Measurements from ENCODE around the gene EPO. TPM values are rescaled to one million over a fixed set of nuclear protein-coding genes. Genes with fewer than 3 reads are reported as not detected.

EPO gene
- polyA plus RNA-seq, 2 of the 4 experiments (the other 2 are of a cell fraction) = not detected

DNA sequence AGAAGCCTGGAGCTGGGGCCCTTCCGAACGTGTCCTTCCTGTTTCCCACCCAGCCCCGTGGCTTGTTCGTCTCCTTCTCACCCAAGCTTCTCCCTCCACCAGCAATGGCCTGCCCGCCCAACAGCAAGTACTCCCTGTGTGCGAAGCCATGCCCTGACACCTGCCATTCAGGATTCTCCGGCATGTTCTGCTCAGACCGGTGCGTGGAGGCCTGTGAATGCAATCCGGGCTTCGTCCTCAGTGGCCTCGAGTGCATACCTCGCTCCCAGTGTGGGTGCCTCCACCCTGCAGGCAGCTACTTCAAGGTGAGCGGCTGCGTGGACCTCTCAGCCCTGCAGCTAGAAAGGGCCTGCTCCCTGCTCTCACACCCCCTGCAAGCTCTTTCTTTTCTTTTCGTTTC, 45.0 kb downstream of the EPO start:
- no peak overlapping the region for H3K4me3 ChIP-seq
- H3K4me2 ChIP-seq = no peak overlapping the region
- ChIA-PET POLR2A (interaction anchor here (0.5 kb wide), 1 partner anchor 105 kb away, joined by 3 read pairs; no protein-coding TSS in a partner anchor), CTCF (interaction anchor here (1.1 to 2.4 kb wide), 5 partner anchors 9 to 87 kb away, joined by 3 to 11 read pairs (median 4); partner anchors contain the start of genes POP7 and SLC12A9)
- TF ChIP-seq, protein P1, sequence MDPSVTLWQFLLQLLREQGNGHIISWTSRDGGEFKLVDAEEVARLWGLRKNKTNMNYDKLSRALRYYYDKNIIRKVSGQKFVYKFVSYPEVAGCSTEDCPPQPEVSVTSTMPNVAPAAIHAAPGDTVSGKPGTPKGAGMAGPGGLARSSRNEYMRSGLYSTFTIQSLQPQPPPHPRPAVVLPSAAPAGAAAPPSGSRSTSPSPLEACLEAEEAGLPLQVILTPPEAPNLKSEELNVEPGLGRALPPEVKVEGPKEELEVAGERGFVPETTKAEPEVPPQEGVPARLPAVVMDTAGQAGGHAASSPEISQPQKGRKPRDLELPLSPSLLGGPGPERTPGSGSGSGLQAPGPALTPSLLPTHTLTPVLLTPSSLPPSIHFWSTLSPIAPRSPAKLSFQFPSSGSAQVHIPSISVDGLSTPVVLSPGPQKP (IDR thresholded peaks at IDR 0.05; ENCODE audit: low read depth, low read length) = no peak
- 0 out of 3 replicates have a peak, but pooled peaks cover 4% of the 10 kb centered on the region for H3K4me1 ChIP-seq
- 78% methylated on average over 16 of the region's 16 CpGs for WGBS (ENCODE audit: missing lambda C conversion rate)
- H3K27ac ChIP-seq = no peak overlapping the region
- FAIRE-seq = no peak
- no peak; a peak in 1 of 6 replicates for ATAC-seq
- H3K9me3 ChIP-seq = no peaks in the 10 kb centered on the region
- no peak for DNase-seq (ENCODE audit: low read depth in 1 of 2, low spot score in 1 of 2)

DNA sequence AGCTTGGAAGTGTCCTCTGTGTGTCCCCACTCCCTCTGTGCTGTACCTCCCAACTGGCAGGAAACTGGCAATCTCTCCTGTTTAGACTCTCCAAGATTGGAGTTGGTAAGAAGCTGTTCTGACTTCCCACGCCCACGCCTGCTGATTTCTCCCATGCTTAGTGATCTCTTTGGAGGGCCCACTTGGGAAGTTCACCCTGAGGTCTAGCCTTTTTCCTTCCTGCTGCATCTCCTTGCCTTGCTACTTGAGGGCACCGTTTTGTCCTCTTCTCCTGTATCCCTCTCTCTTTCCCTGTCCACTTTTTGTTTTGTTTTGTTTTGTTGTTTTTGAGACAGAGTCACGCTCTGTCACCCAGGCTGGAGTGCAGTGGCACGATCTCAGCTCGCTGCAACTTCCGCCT, 48.5 kb downstream of the EPO start:
- Histone ChIP-seq H3K27ac (no peak overlapping the region), H3K4me1 (no peaks in the 10 kb centered on the region), H3K4me3 (no peak overlapping the region), H3K4me2 (no peak overlapping the region), H3K9me3 (no peaks in the 10 kb centered on the region)
- TF ChIP-seq HDAC2 (IDR thresholded peaks at IDR 0.05) (no peak), FOSB (CRISPR knock-in tag; IDR thresholded peaks at IDR 0.05) (no peak), EP300 (IDR thresholded peaks at IDR 0.05) (no peak), NFE2L2 (conservative IDR thresholded peaks at IDR 0.05; ENCODE audit: low read length) (no peak), JUNB (IDR thresholded peaks at IDR 0.05) (no peak), CHD2 (IDR thresholded peaks at IDR 0.05; ENCODE audit: low read length, partially characterized antibody) (no peak), GATA3 (IDR thresholded peaks at IDR 0.05; ENCODE audit: borderline replicate concordance) (no peak), NR3C1 (IDR thresholded peaks at IDR 0.05) (no peak), MAFK (IDR thresholded peaks at IDR 0.05; ENCODE audit: partially characterized antibody) (no peak), MYC (IDR thresholded peaks at IDR 0.05; ENCODE audit: borderline replicate concordance, low read length) (no peak)
- POLR2A ChIA-PET = no interaction called here
- no peak for DNase-seq (ENCODE audit: low read depth in 1 of 2, low spot score in 1 of 2)
- WGBS (ENCODE audit: missing lambda C conversion rate) = 63% methylated on average over 7 of the region's 7 CpGs
- no peak for FAIRE-seq
- CTCF ChIA-PET = interaction anchor here (0.7 to 1.6 kb wide), 3 partner anchors 16 to 83 kb away, joined by 3 to 5 read pairs (median 4); partner anchors contain the start of gene SLC12A9
- no peak for ATAC-seq

Other genes with a start within 250 kb of the EPO start
- 6.2 and 7.9 TPM in 2 replicates for gene TSC22D4, start 241.3 kb upstream of the EPO start, polyA plus RNA-seq (2011; rRNA removed)
- 20.7 to 28.9 TPM (median 28.3 TPM) in 3 replicates for gene TSC22D4, start 241.3 kb upstream of the EPO start, polyA plus RNA-seq (2017; fragmentation: RNase III; extraction: RNeasy Plus Mini Kit Qiagen cat#74134 plus additional on column Dnase treatment)
- gene NYAP1, start 236.5 kb upstream of the EPO start, polyA plus RNA-seq (2011; rRNA removed) = 0.32 and 0.47 TPM in 2 replicates
- gene NYAP1, start 236.5 kb upstream of the EPO start, polyA plus RNA-seq (2017; fragmentation: RNase III; extraction: RNeasy Plus Mini Kit Qiagen cat#74134 plus additional on column Dnase treatment) = 1.5 to 3.7 TPM (median 3.1 TPM) in 3 replicates
- 13.5 and 16.0 TPM in 2 replicates for gene AGFG2, start 181.3 kb upstream of the EPO start, polyA plus RNA-seq (2011; rRNA removed)
- gene AGFG2, start 181.3 kb upstream of the EPO start, polyA plus RNA-seq (2017; fragmentation: RNase III; extraction: RNeasy Plus Mini Kit Qiagen cat#74134 plus additional on column Dnase treatment) = 18.0 to 39.3 TPM (median 31.8 TPM) in 3 replicates
- 0.19 TPM in 1 of 2 replicates, not detected in the other for gene SAP25, start 146.6 kb upstream of the EPO start, polyA plus RNA-seq (2011; rRNA removed)
- gene SAP25, start 146.6 kb upstream of the EPO start, polyA plus RNA-seq (2017; fragmentation: RNase III; extraction: RNeasy Plus Mini Kit Qiagen cat#74134 plus additional on column Dnase treatment) = 0.24 to 0.37 TPM (median 0.26 TPM) in 3 replicates
- gene LRCH4, start 134.3 kb upstream of the EPO start, polyA plus RNA-seq (2011; rRNA removed) = 5.3 and 5.5 TPM in 2 replicates
- 13.7 to 17.1 TPM (median 17.1 TPM) in 3 replicates for gene LRCH4, start 134.3 kb upstream of the EPO start, polyA plus RNA-seq (2017; fragmentation: RNase III; extraction: RNeasy Plus Mini Kit Qiagen cat#74134 plus additional on column Dnase treatment)
- gene FBXO24, start 134.1 kb upstream of the EPO start, polyA plus RNA-seq (2011; rRNA removed) = 0.36 and 0.52 TPM in 2 replicates
- gene FBXO24, start 134.1 kb upstream of the EPO start, polyA plus RNA-seq (2017; fragmentation: RNase III; extraction: RNeasy Plus Mini Kit Qiagen cat#74134 plus additional on column Dnase treatment) = 0.13 to 0.37 TPM (median 0.19 TPM) in 3 replicates
- 1.2 and 1.7 TPM in 2 replicates for gene PCOLCE, start 118.1 kb upstream of the EPO start, polyA plus RNA-seq (2011; rRNA removed)
- gene PCOLCE, start 118.1 kb upstream of the EPO start, polyA plus RNA-seq (2017; fragmentation: RNase III; extraction: RNeasy Plus Mini Kit Qiagen cat#74134 plus additional on column Dnase treatment) = 5.5 to 9.2 TPM (median 8.2 TPM) in 3 replicates
- 4.6 and 6.1 TPM in 2 replicates for gene MOSPD3, start 107.9 kb upstream of the EPO start, polyA plus RNA-seq (2011; rRNA removed)
- gene MOSPD3, start 107.9 kb upstream of the EPO start, polyA plus RNA-seq (2017; fragmentation: RNase III; extraction: RNeasy Plus Mini Kit Qiagen cat#74134 plus additional on column Dnase treatment) = 10.0 to 15.2 TPM (median 14.8 TPM) in 3 replicates
- 1.1 and 1.3 TPM in 2 replicates for gene TFR2, start 78.9 kb upstream of the EPO start, polyA plus RNA-seq (2011; rRNA removed)
- 2.5 to 3.1 TPM (median 3.0 TPM) in 3 replicates for gene TFR2, start 78.9 kb upstream of the EPO start, polyA plus RNA-seq (2017; fragmentation: RNase III; extraction: RNeasy Plus Mini Kit Qiagen cat#74134 plus additional on column Dnase treatment)
- gene ACTL6B, start 64.0 kb upstream of the EPO start, polyA plus RNA-seq (2011; rRNA removed) = not detected in 2 replicates
- not detected in 3 replicates for gene ACTL6B, start 64.0 kb upstream of the EPO start, polyA plus RNA-seq (2017; fragmentation: RNase III; extraction: RNeasy Plus Mini Kit Qiagen cat#74134 plus additional on column Dnase treatment)
- 50.8 and 67.2 TPM in 2 replicates for gene GNB2, start 46.7 kb upstream of the EPO start, polyA plus RNA-seq (2011; rRNA removed)
- gene GNB2, start 46.7 kb upstream of the EPO start, polyA plus RNA-seq (2017; fragmentation: RNase III; extraction: RNeasy Plus Mini Kit Qiagen cat#74134 plus additional on column Dnase treatment) = 156 to 169 TPM (median 163 TPM) in 3 replicates
- gene GIGYF1, start 26.2 kb upstream of the EPO start, polyA plus RNA-seq (2011; rRNA removed) = 5.1 and 5.8 TPM in 2 replicates
- 15.0 to 20.5 TPM (median 18.9 TPM) in 3 replicates for gene GIGYF1, start 26.2 kb upstream of the EPO start, polyA plus RNA-seq (2017; fragmentation: RNase III; extraction: RNeasy Plus Mini Kit Qiagen cat#74134 plus additional on column Dnase treatment)
- gene POP7, start 14.3 kb upstream of the EPO start, polyA plus RNA-seq (2011; rRNA removed) = 29.5 and 37.3 TPM in 2 replicates
- gene POP7, start 14.3 kb upstream of the EPO start, polyA plus RNA-seq (2017; fragmentation: RNase III; extraction: RNeasy Plus Mini Kit Qiagen cat#74134 plus additional on column Dnase treatment) = 72.3 to 77.4 TPM (median 74.8 TPM) in 3 replicates
- gene ZAN, start 13.1 kb downstream of the EPO start, polyA plus RNA-seq (2011; rRNA removed) = not detected in 2 replicates
- not detected in 3 replicates for gene ZAN, start 13.1 kb downstream of the EPO start, polyA plus RNA-seq (2017; fragmentation: RNase III; extraction: RNeasy Plus Mini Kit Qiagen cat#74134 plus additional on column Dnase treatment)
- gene EPHB4, start 107.1 kb downstream of the EPO start, polyA plus RNA-seq (2011; rRNA removed) = 37.8 and 40.5 TPM in 2 replicates
- 25.7 to 32.9 TPM (median 30.4 TPM) in 3 replicates for gene EPHB4, start 107.1 kb downstream of the EPO start, polyA plus RNA-seq (2017; fragmentation: RNase III; extraction: RNeasy Plus Mini Kit Qiagen cat#74134 plus additional on column Dnase treatment)
- 6.2 and 7.0 TPM in 2 replicates for gene SLC12A9, start 132.2 kb downstream of the EPO start, polyA plus RNA-seq (2011; rRNA removed)
- 12.1 to 14.3 TPM (median 13.4 TPM) in 3 replicates for gene SLC12A9, start 132.2 kb downstream of the EPO start, polyA plus RNA-seq (2017; fragmentation: RNase III; extraction: RNeasy Plus Mini Kit Qiagen cat#74134 plus additional on column Dnase treatment)
- gene TRIP6, start 146.9 kb downstream of the EPO start, polyA plus RNA-seq (2011; rRNA removed) = 14.8 and 18.0 TPM in 2 replicates
- 38.2 to 38.5 TPM (median 38.3 TPM) in 3 replicates for gene TRIP6, start 146.9 kb downstream of the EPO start, polyA plus RNA-seq (2017; fragmentation: RNase III; extraction: RNeasy Plus Mini Kit Qiagen cat#74134 plus additional on column Dnase treatment)
- 49.9 and 52.2 TPM in 2 replicates for gene SRRT, start 154.6 kb downstream of the EPO start, polyA plus RNA-seq (2011; rRNA removed)
- 153 to 194 TPM (median 182 TPM) in 3 replicates for gene SRRT, start 154.6 kb downstream of the EPO start, polyA plus RNA-seq (2017; fragmentation: RNase III; extraction: RNeasy Plus Mini Kit Qiagen cat#74134 plus additional on column Dnase treatment)
- gene UFSP1, start 169.2 kb downstream of the EPO start, polyA plus RNA-seq (2011; rRNA removed) = 1.1 and 1.9 TPM in 2 replicates
- 6.1 to 7.1 TPM (median 6.9 TPM) in 3 replicates for gene UFSP1, start 169.2 kb downstream of the EPO start, polyA plus RNA-seq (2017; fragmentation: RNase III; extraction: RNeasy Plus Mini Kit Qiagen cat#74134 plus additional on column Dnase treatment)
- 0.17 and 0.26 TPM in 2 replicates for gene ACHE, start 175.4 kb downstream of the EPO start, polyA plus RNA-seq (2011; rRNA removed)
- gene ACHE, start 175.4 kb downstream of the EPO start, polyA plus RNA-seq (2017; fragmentation: RNase III; extraction: RNeasy Plus Mini Kit Qiagen cat#74134 plus additional on column Dnase treatment) = 0.62 to 0.92 TPM (median 0.69 TPM) in 3 replicates
- gene MUC3A, start 229.1 kb downstream of the EPO start, polyA plus RNA-seq (2011; rRNA removed) = 4.0 and 4.4 TPM in 2 replicates
- 6.9 to 8.1 TPM (median 7.3 TPM) in 3 replicates for gene MUC3A, start 229.1 kb downstream of the EPO start, polyA plus RNA-seq (2017; fragmentation: RNase III; extraction: RNeasy Plus Mini Kit Qiagen cat#74134 plus additional on column Dnase treatment)
- 1.2 and 1.8 TPM in 2 replicates for gene MUC12, start 249.1 kb downstream of the EPO start, polyA plus RNA-seq (2011; rRNA removed)
- 2.0 to 2.7 TPM (median 2.4 TPM) in 3 replicates for gene MUC12, start 249.1 kb downstream of the EPO start, polyA plus RNA-seq (2017; fragmentation: RNase III; extraction: RNeasy Plus Mini Kit Qiagen cat#74134 plus additional on column Dnase treatment)

Data from A549 (cell line).